Adrenal gland (tissue), 12 donors: ENCODE data around the gene CDK5R1. TPM values are rescaled to one million over a fixed set of nuclear protein-coding genes. Genes with fewer than 3 reads are reported as not detected.
"Not testable (repeated sequence)": the region's sequence is repeated elsewhere in the genome, so short reads cannot be mapped to it uniquely, and the experiment has no call there.

Experiments
- DNase-seq, 7 donors: peaks; one replicate each; pipeline ENCODE4 v3.0.0-alpha.2; 2019 to 2020
- H3K27ac ChIP-seq, 5 donors: fragments of 200-600 bp; sonication (generic) in 4 of 5; 1 replicate in 3 of 5; 2 replicates in 2 of 5; pipeline versions ENCODE4 v1.5.1 to v1.8.0; 2016 to 2020; ENCODE audit warnings: mild to moderate bottlenecking in 1 of 5
- H3K27me3 ChIP-seq: fragments of 200-600 bp; 2 replicates; pipeline ENCODE4 v1.8.0; 2021
- H3K36me3 ChIP-seq, 2 donors: fragments of 200-600 bp; replicated peaks in 1 of 2; 1 replicate in 1 of 2; 2 replicates in 1 of 2; pipeline versions ENCODE4 v1.5.1 to v1.8.0; 2018 to 2022
- H3K4me1 ChIP-seq, 2 donors: fragments of 200-600 bp; replicated peaks in 1 of 2; 1 replicate in 1 of 2; 2 replicates in 1 of 2; pipeline versions ENCODE4 v1.5.1 to v1.8.0; 2018 to 2021
- H3K4me3 ChIP-seq, 4 donors: fragments of 200-600 bp; sonication (generic) in 3 of 4; one replicate each; pipeline ENCODE4 v1.5.1; 2016 to 2018
- H3K9me3 ChIP-seq, 3 donors: fragments of 200-600 bp; sonication (generic) in 1 of 3; replicated peaks in 1 of 3; 1 replicate in 2 of 3; 2 replicates in 1 of 3; pipeline versions ENCODE4 v1.5.1 to v1.8.0; 2016 to 2021
- CTCF ChIP-seq, 6 experiments: fragments of 450-650 bp in 4 of 6; fragments of 200-600 bp in 2 of 6; sonication (generic) in 1 of 6; IDR thresholded peaks; 1 replicate in 5 of 6; 2 replicates in 1 of 6; pipeline versions ENCODE4 v1.5.1 to v1.8.0; 2016 to 2021; ENCODE audit warnings: antibody characterized with exemption in 6 of 6, mild to moderate bottlenecking in 2 of 6, moderate library complexity in 1 of 6
- POLR2A ChIP-seq, 2 donors: fragments of 450-650 bp; IDR thresholded peaks; one replicate each; pipeline ENCODE4 v1.6.1; 2017; ENCODE audit warnings: antibody characterized with exemption in 2 of 2, mild to moderate bottlenecking in 2 of 2, moderate library complexity in 1 of 2
- WGBS, 4 donors: extraction: QIAGEN DNeasy Blood & Tissue Kit in 2 of 4; methylation state at CpG; one replicate each; pipeline versions ENCODE4 v1.1.5 to v1.1.7; 2013 to 2017; 5-methylcytosine and 5-hydroxymethylcytosine counted together
- intact Hi-C, 2 donors: fragments of 100-400 bp; cut with DNase I; formaldehyde crosslinking; loops; one replicate each; pipeline versions ENCODE4 v1.14.1 to v1.15.0; 2022 to 2023
- polyA plus RNA-seq, 3 donors: library from polyadenylated mRNA; stranded (reverse); fragments of 200-250 nt in 2 of 3; fragments of 350-450 nt in 1 of 3; fragmentation: Illumina TruSeq in 1 of 3; extraction: RNeasy Lipid Tissue Mini Kit (QIAGEN cat#74804) in 1 of 3; gene quantifications; one replicate each; pipeline ENCODE4 v1.2.3, GENCODE V29; 2013 to 2014
- total RNA-seq, 9 donors: library from RNA; depleted of rRNA in 4 of 9; stranded (reverse); fragments of >200 nt in 4 of 9; fragments of 120-200 nt in 1 of 9; fragmentation: NEBNext Ultra II Directional in 1 of 9; extraction: Animal tissue kit (Norgen Biotek cat#: 25700) in 1 of 9; gene quantifications; one replicate each; pipeline versions ENCODE4 v1.1.0 to v1.2.4, GENCODE V29; 2013 to 2023
- donor health status: healthy with polysubstance abuse.
- donor health status: Bipolar disorder and iron deficiency.
- donor health status: DM: yes; HTN: yes; CAD: no.
- donor health status: DM: no; HTN: no; CAD: no.
- donor health status: DM: no; HTN: no; CAD: no.
- donor health status: DM: yes; HTN: yes; CAD: no.

CDK5R1 gene
- total and polyA plus RNA-seq, 12 donors = 0.98 to 4.5 (median 2.7) TPM

GRCh38 chr17:32520737-32521404, 34.1 kb downstream of the CDK5R1 start:
- 91 to 95% (median 94%) methylated on average over 9 of the region's 9 CpGs for WGBS, 4 donors
- TF ChIP-seq CTCF (IDR thresholded peaks at IDR 0.05) (no peak), POLR2A (IDR thresholded peaks at IDR 0.05) (no peak)
- DNase-seq = no peak
- Histone ChIP-seq H3K27me3 (no peaks in the 10 kb centered on the region), H3K36me3 (no peaks in the 10 kb centered on the region), H3K4me3 (no peak overlapping the region), H3K9me3 (no peaks in the 10 kb centered on the region), H3K4me1 (peaks cover 19 to 27% of the 10 kb centered on the region in 2 donors), H3K27ac (peak overlapping the region in 1 of 5 donors; percentile 53)
- intact Hi-C loops = no loop called here

GRCh38 chr17:32523017-32523680, 36.4 kb downstream of the CDK5R1 start:
- intact Hi-C loops = no loop called here
- Histone ChIP-seq H3K4me3 (no peak overlapping the region), H3K27ac (no peak overlapping the region), H3K36me3 (no peaks in the 10 kb centered on the region), H3K4me1 (peaks cover 14% of the 10 kb centered on the region in 2 donors), H3K27me3 (no peaks in the 10 kb centered on the region), H3K9me3 (no peaks in the 10 kb centered on the region)
- 90 to 96% (median 91%) methylated on average over 11 of the region's 11 CpGs for WGBS, 4 donors
- TF ChIP-seq POLR2A (IDR thresholded peaks at IDR 0.05) (no peak), CTCF (IDR thresholded peaks at IDR 0.05) (no peak)
- no peak for DNase-seq

GRCh38 chr17:32523827-32524552, 37.2 kb downstream of the CDK5R1 start:
- Histone ChIP-seq H3K9me3 (no peaks in the 10 kb centered on the region), H3K4me3 (no peak overlapping the region), H3K27me3 (no peaks in the 10 kb centered on the region), H3K4me1 (peaks cover 11 to 12% of the 10 kb centered on the region in 2 donors), H3K27ac (no peak overlapping the region), H3K36me3 (no peaks in the 10 kb centered on the region)
- 89 to 93% (median 92%) methylated on average over 12 of the region's 12 CpGs for WGBS, 4 donors
- DNase-seq = no peak
- TF ChIP-seq POLR2A (IDR thresholded peaks at IDR 0.05) (no peak), CTCF (IDR thresholded peaks at IDR 0.05) (no peak)
- intact Hi-C loops = no loop called here

GRCh38 chr17:32524553-32524880, 37.7 kb downstream of the CDK5R1 start:
- H3K36me3 ChIP-seq, H3K9me3 ChIP-seq, H3K4me3 ChIP-seq, H3K4me1 ChIP-seq, H3K27me3 ChIP-seq, intact Hi-C loops, H3K27ac ChIP-seq, DNase-seq: not testable (repeated sequence)
- WGBS, 4 donors = 86 to 90% (median 89%) methylated on average over 6 of the region's 6 CpGs
